Body of pancreas (tissue), 4 donors: ENCODE measurements around the gene CTRL. TPM values are rescaled to one million over a fixed set of nuclear protein-coding genes. Genes with fewer than 3 reads are reported as not detected.
"Not testable (repeated sequence)": the region's sequence is repeated elsewhere in the genome, so short reads cannot be mapped to it uniquely, and the experiment has no call there.

Experiments
- ATAC-seq: fragments of 150-250 bp; one replicate; pipeline ENCODE4 v1.9.1; 2016
- DNase-seq, 4 donors: peaks; one replicate each; pipeline ENCODE4 v3.0.0-alpha.2; 2019
- H3K27ac ChIP-seq, 4 donors: fragments of 200-600 bp; sonication (generic); 1 replicate in 3 of 4; 2 replicates in 1 of 4; pipeline versions ENCODE4 v1.5.1 to v1.6.1; 2016 to 2019; ENCODE audit warnings: mild to moderate bottlenecking in 1 of 4, mixed read lengths in 1 of 4, moderate library complexity in 1 of 4
- H3K27me3 ChIP-seq, 2 donors: fragments of 200-600 bp; sonication (generic); one replicate each; pipeline ENCODE4 v1.6.0; 2016; ENCODE audit warnings: mild to moderate bottlenecking in 1 of 2
- H3K36me3 ChIP-seq, 2 donors: fragments of 200-600 bp; sonication (generic); replicated peaks in 1 of 2; 2 replicates each; pipeline ENCODE4 v1.5.1; 2016; ENCODE audit warnings: low read depth in 2 of 2; ENCODE audit not compliant: insufficient read depth in 1 of 2
- H3K4me1 ChIP-seq: fragments of 200-600 bp; sonication (generic); one replicate; pipeline ENCODE4 v1.6.0; 2016
- H3K4me3 ChIP-seq, 2 donors: fragments of 200-600 bp; sonication (generic); 1 replicate in 1 of 2; 2 replicates in 1 of 2; pipeline ENCODE4 v1.5.1; 2016 to 2019
- H3K9me3 ChIP-seq, 3 donors: fragments of 200-600 bp; sonication (generic); 1 replicate in 2 of 3; 2 replicates in 1 of 3; pipeline ENCODE4 v1.5.1; 2016
- POLR2A ChIP-seq, 3 donors: fragments of 450-650 bp; IDR thresholded peaks; one replicate each; pipeline ENCODE4 v1.6.1; 2016; ENCODE audit warnings: antibody characterized with exemption in 3 of 3, mild to moderate bottlenecking in 2 of 3
- WGBS, 2 donors: methylation state at CpG; one replicate each; pipeline ENCODE4 v1.1.5; 2017; 5-methylcytosine and 5-hydroxymethylcytosine counted together
- intact Hi-C: fragments of 100-400 bp; cut with DNase I; formaldehyde crosslinking; loops from one replicate; pipeline ENCODE4 v1.15.1; 2023
- total RNA-seq, 2 donors: library from RNA; depleted of rRNA; stranded (reverse); fragments of >200 nt; gene quantifications; one replicate each; pipeline ENCODE4 v1.1.0, GENCODE V29; 2016
- TF ChIP-seq, protein P1 (sequence below), 7 experiments: fragments of 450-650 bp in 4 of 7; fragments of 200-600 bp in 3 of 7; sonication (generic) in 3 of 7; IDR thresholded peaks; one replicate each; pipeline ENCODE4 v1.5.1; 2016 to 2019; ENCODE audit warnings: antibody characterized with exemption in 7 of 7

CTRL gene
- total RNA-seq, 2 donors from 2014 or later = 286 to 1,726 TPM

DNA sequence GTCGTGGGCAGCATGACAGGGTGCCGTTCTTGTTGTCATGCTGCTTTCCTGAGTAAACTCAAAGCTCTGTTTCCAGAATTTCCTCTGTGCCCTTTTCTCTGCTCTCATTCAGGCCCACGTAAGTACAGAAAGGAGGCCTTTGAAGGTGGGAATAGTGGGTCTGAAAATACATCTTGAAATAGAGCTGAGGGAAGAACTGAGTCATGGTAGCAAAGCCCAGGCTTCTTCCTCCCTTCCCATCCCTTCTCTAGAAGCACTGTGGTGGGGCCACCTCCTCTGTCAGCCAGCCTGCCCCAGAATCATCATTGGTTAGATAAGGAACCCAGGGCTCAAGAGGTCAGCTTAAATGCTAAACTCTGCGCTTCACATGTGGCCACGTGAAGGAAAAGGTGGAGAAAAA lies 9.4 kb downstream of the CTRL start:
- H3K4me1 ChIP-seq = peaks cover 51% of the 10 kb centered on the region
- no peaks in the 10 kb centered on the region for H3K36me3 ChIP-seq
- no peaks in the 10 kb centered on the region for H3K27me3 ChIP-seq
- TF ChIP-seq POLR2A (IDR thresholded peaks at IDR 0.05) = no peak
- TF ChIP-seq, protein P1, sequence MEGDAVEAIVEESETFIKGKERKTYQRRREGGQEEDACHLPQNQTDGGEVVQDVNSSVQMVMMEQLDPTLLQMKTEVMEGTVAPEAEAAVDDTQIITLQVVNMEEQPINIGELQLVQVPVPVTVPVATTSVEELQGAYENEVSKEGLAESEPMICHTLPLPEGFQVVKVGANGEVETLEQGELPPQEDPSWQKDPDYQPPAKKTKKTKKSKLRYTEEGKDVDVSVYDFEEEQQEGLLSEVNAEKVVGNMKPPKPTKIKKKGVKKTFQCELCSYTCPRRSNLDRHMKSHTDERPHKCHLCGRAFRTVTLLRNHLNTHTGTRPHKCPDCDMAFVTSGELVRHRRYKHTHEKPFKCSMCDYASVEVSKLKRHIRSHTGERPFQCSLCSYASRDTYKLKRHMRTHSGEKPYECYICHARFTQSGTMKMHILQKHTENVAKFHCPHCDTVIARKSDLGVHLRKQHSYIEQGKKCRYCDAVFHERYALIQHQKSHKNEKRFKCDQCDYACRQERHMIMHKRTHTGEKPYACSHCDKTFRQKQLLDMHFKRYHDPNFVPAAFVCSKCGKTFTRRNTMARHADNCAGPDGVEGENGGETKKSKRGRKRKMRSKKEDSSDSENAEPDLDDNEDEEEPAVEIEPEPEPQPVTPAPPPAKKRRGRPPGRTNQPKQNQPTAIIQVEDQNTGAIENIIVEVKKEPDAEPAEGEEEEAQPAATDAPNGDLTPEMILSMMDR (IDR thresholded peaks at IDR 0.05) = no peak
- DNase-seq (no peak), ATAC-seq (no peak)
- H3K4me3 ChIP-seq = no peak overlapping the region
- WGBS, 2 donors = 50 to 72% methylated on average over 5 of the region's 5 CpGs
- intact Hi-C loops = loop anchor here (5.0 kb wide), 1 partner anchor 40 kb away; the partner anchor contains the start of gene NRN1L
- peak overlapping the region in 2 of 4 donors; percentile 48 to 84 for H3K27ac ChIP-seq
- H3K9me3 ChIP-seq = no peaks in the 10 kb centered on the region

DNA sequence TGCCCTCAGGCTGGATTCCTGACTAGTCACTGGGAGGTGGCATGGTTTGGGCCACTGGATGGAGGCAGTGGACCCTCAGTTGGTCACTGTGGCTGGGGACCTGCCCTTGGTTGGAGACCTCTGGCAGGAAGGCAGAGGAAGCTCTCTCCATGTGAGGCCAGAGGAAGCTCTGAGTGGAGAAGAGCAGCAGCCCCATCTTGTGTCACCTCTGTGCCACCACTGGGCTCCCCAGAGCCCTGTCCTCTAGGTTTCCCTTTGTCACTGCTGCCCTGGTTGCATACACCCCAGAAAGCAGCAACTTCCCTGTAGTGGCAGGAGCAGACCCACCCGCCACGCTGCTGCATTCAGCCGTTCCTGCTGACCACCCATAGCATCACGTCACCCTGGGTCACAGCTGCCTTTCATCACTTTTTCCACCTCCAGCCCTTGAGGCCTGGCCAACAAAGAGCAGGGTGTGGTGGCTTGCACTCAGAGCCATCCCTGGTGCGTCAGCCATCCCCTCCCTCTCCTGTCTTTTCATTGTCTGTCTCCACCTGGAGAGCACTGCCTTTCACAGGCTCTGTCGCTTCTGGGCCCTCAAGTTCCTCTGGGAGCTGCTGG lies 11.9 kb downstream of the CTRL start:
- intact Hi-C loops = loop anchor here (5.0 kb wide), 1 partner anchor 37 kb away; the partner anchor contains the start of gene NRN1L
- Histone ChIP-seq H3K4me1 (peaks cover 48% of the 10 kb centered on the region), H3K36me3 (no peaks in the 10 kb centered on the region), H3K27ac (no peak overlapping the region), H3K27me3 (no peaks in the 10 kb centered on the region), H3K4me3 (no peak overlapping the region), H3K9me3 (no peaks in the 10 kb centered on the region)
- ATAC-seq = no peak
- no peak for DNase-seq
- 82 to 90% methylated on average over 5 to 6 of the region's 6 CpGs for WGBS, 2 donors
- TF ChIP-seq, protein P1 (IDR thresholded peaks at IDR 0.05) = no peak
- TF ChIP-seq POLR2A (IDR thresholded peaks at IDR 0.05) = no peak

DNA sequence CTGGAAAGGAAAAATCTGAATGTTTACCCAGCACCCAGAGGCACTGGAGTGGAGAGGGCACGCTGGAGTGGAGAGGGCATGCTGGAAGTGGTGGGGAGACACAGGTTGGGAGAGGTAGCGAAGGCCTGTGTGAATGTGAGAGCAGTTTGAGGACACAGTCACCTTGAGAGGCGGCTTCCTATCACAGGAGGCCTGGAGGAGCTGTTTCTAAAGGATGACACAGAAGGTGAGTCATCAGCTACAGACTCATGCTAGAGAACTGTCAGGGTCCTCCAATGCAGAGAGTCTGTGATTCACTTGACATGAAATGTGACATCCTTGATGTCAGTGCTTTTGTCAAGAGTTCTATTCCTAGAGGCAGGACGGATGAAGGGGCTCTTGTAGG lies 13.8 kb downstream of the CTRL start:
- peak overlapping the region in 1 of 4 donors; percentile 9 for H3K27ac ChIP-seq
- no peaks in the 10 kb centered on the region for H3K9me3 ChIP-seq
- H3K4me3 ChIP-seq = no peak overlapping the region
- TF ChIP-seq, protein P1 (IDR thresholded peaks at IDR 0.05) = no peak
- no peak for TF ChIP-seq POLR2A (IDR thresholded peaks at IDR 0.05)
- WGBS, 2 donors = 88 to 91% methylated on average over 4 of the region's 4 CpGs
- no peaks in the 10 kb centered on the region for H3K27me3 ChIP-seq
- H3K4me1 ChIP-seq = peaks cover 31% of the 10 kb centered on the region
- DNase-seq (no peak), ATAC-seq (no peak)
- intact Hi-C loops = no loop called here
- no peaks in the 10 kb centered on the region for H3K36me3 ChIP-seq

DNA sequence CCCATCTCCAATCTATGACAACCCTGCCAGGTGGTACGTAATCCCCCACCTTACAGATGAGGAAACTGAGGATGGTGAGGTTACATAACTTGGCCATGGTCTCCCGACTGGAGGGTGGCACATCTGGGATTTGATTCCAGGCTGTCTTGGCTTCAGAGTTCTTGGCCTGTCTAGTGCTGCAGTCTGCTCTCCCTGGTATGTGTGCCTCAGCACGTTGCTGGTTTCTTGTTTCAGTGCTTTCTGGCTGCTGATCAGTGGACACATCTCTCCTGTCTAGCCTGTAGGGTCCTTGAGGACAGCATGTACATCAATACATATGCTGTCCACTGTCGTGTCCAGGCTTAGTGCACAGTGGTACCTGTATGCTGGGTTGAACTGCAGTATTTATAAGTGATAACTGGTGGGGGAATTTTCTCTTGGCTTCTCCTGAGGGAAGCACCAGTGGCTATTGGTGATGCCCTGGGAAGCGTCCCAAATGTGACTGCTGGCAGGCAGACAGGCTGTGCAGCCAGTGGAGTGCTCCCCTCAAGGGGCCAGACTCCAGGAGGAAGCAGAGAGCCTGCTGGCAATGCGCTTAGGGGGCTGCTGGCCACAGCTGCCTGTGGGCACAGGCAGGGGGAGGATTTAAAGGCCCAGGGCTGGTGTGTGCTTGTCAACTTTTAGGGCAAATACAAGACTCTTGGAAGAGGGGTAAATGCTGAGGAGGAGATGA lies 14.4 kb downstream of the CTRL start:
- peaks cover 27% of the 10 kb centered on the region for H3K4me1 ChIP-seq
- no peaks in the 10 kb centered on the region for H3K9me3 ChIP-seq
- no peak overlapping the region for H3K4me3 ChIP-seq
- no peak for DNase-seq
- peak overlapping the region in 1 of 4 donors; percentile 9 for H3K27ac ChIP-seq
- TF ChIP-seq POLR2A (IDR thresholded peaks at IDR 0.05) = no peak
- ATAC-seq = no peak
- no peaks in the 10 kb centered on the region for H3K27me3 ChIP-seq
- no peaks in the 10 kb centered on the region for H3K36me3 ChIP-seq
- WGBS, 2 donors = 67 to 84% methylated on average over 5 to 6 of the region's 6 CpGs
- intact Hi-C loops = no loop called here

DNA sequence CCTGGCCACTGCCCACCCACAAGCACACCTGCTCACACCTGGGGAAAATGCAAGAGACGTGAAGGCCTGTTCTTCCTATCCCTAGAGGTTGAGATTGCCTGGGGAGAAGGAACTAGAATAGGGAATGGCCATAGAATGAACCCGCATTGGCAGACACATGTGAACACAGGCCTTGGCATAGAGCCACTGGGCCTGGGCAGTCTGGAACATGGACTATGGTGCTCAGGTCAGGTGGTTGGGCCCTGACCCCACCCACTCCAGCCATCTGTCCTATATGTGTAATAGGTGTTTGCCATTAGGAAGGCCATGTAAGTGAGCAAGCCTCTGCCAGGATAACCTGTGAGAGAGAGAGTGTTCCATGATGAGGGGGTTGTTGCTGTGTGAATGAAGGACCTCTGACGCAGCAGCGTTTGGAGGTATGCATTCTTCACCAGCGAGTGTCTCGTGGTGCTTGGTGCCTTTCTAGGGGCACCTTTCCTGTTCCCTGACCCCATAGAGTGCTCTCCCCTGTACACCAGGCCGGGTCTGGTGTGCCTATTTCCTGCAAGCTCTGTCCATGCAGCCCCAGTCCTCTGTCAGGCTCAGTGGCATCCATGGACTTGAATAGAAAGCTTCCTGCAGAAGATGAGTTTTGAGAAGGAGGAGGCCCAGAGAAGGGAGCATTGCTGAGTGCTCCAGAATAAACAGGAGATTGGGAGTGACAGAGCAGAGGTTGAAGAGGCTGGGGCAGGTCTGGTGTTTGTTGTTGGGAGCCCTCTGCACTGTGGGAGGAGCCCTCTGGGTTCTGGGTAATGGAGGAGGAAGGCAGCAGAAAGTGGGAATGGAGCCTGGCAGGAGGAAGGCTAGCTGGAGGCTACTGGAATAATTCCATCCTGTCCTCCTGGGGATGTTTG lies 15.6 kb downstream of the CTRL start:
- H3K27ac ChIP-seq = no peak overlapping the region
- H3K36me3 ChIP-seq = no peaks in the 10 kb centered on the region
- ATAC-seq (peak; percentile 57), DNase-seq (peak; percentile 51 to 82 (median 72))
- 66 to 73% methylated on average over 7 of the region's 7 CpGs for WGBS, 2 donors
- H3K27me3 ChIP-seq = no peaks in the 10 kb centered on the region
- intact Hi-C loops = no loop called here
- H3K4me1 ChIP-seq = peaks cover 27% of the 10 kb centered on the region
- no peak for TF ChIP-seq POLR2A (IDR thresholded peaks at IDR 0.05)
- TF ChIP-seq, protein P1 (IDR thresholded peaks at IDR 0.05) = no peak
- no peaks in the 10 kb centered on the region for H3K9me3 ChIP-seq
- no peak overlapping the region for H3K4me3 ChIP-seq

DNA sequence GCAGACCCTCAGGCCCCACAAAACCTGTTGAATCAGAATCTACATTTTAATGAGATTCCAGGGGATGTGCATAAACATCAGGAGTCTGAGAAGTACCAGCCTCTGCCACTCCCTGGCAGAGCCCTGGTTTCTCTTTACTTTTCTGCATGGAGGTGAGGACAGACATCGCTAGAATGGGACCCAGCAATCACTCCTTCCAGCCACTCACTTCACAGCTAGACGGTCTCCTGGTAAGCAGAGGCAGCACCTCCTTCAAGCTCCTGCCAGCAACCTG lies 16.2 kb downstream of the CTRL start:
- 33 to 81% methylated on average over 1 to 2 of the region's 2 CpGs for WGBS, 2 donors
- H3K36me3 ChIP-seq, DNase-seq, intact Hi-C loops, H3K4me3 ChIP-seq, H3K27me3 ChIP-seq, ATAC-seq, H3K27ac ChIP-seq, H3K9me3 ChIP-seq: not testable (repeated sequence)
- peaks cover 27% of the 10 kb centered on the region for H3K4me1 ChIP-seq
